CD4-positive, alpha-beta memory T cell (primary cell): Measurements from ENCODE around the gene RNF213. TPM values are rescaled to one million over a fixed set of nuclear protein-coding genes. Genes with fewer than 3 reads are reported as not detected.
A peak's percentile ranks its signal among the peaks of the same experiment; 100 is the strongest.

Experiments used
- CTCF ChIA-PET: fragments of 350-600 bp; sonication (Branson Sonifier 250); formaldehyde crosslinking; loops from one replicate; lab custom pipeline; 2021; ENCODE audit warnings: inconsistent platforms; ENCODE audit not compliant: partially characterized antibody; lab: Charles Lee
- POLR2A ChIA-PET: fragments of 350-600 bp; sonication (Branson Sonifier 250); formaldehyde crosslinking; loops from one replicate; lab custom pipeline; 2021; ENCODE audit not compliant: partially characterized antibody; lab: Charles Lee
- DNase-seq, 5 donors: peaks; one replicate each; pipeline versions ENCODE4 v3.0.0 to v3.0.0-alpha.2; 2020 to 2022; ENCODE audit warnings: mixed read lengths in 1 of 5
- H3K27ac ChIP-seq: one replicate; pipeline ENCODE4 v1.7.0; 2013; ENCODE audit warnings: low read depth, low read length
- H3K27me3 ChIP-seq: 2 replicates; pipeline ENCODE4 v1.7.0; 2013; ENCODE audit warnings: mild to moderate bottlenecking, low read length, moderate library complexity; ENCODE audit not compliant: insufficient read depth
- H3K36me3 ChIP-seq: 2 replicates; pipeline ENCODE4 v1.7.0; 2013; ENCODE audit warnings: mild to moderate bottlenecking, low read length, moderate library complexity; ENCODE audit not compliant: insufficient read depth
- H3K4me1 ChIP-seq: 2 replicates; pipeline ENCODE4 v1.7.0; 2013; ENCODE audit warnings: mild to moderate bottlenecking, low read length, moderate library complexity; ENCODE audit not compliant: insufficient read depth
- H3K4me3 ChIP-seq, 2 donors: one replicate each; pipeline ENCODE4 v1.7.0; 2013; ENCODE audit warnings: low read length in 2 of 2, mild to moderate bottlenecking in 1 of 2
- H3K9me3 ChIP-seq, 2 donors: one replicate each; pipeline ENCODE4 v1.7.0; 2013; ENCODE audit warnings: low read length in 2 of 2, control low read depth in 1 of 2; ENCODE audit not compliant: control insufficient read depth in 1 of 2
- H3K27ac Mint-ChIP-seq, 7 donors: one replicate each; pipeline ENCODE4 v1.8.0; 2020 to 2021; ENCODE audit warnings: mixed read lengths in 7 of 7, mild to moderate bottlenecking in 6 of 7, inconsistent platforms in 3 of 7, moderate library complexity in 3 of 7
- H3K27me3 Mint-ChIP-seq, 2 donors: one replicate each; pipeline ENCODE4 v1.8.0; 2020 to 2021; ENCODE audit warnings: mixed read lengths in 2 of 2
- H3K36me3 Mint-ChIP-seq, 2 donors: one replicate each; pipeline ENCODE4 v1.8.0; 2020 to 2021; ENCODE audit warnings: mixed read lengths in 2 of 2, inconsistent platforms in 1 of 2, mild to moderate bottlenecking in 1 of 2
- H3K4me1 Mint-ChIP-seq, 4 donors: one replicate each; pipeline ENCODE4 v1.8.0; 2020 to 2021; ENCODE audit warnings: mixed read lengths in 4 of 4, mild to moderate bottlenecking in 1 of 4
- H3K4me3 Mint-ChIP-seq, 8 donors: one replicate each; pipeline ENCODE4 v1.8.0; 2020 to 2021; ENCODE audit warnings: mixed read lengths in 8 of 8, mild to moderate bottlenecking in 7 of 8, moderate library complexity in 6 of 8, inconsistent platforms in 3 of 8
- H3K9me3 Mint-ChIP-seq, 8 donors: one replicate each; pipeline ENCODE4 v1.8.0; 2020 to 2021; ENCODE audit warnings: mixed read lengths in 8 of 8, mild to moderate bottlenecking in 5 of 8, inconsistent platforms in 3 of 8, moderate library complexity in 1 of 8
- intact Hi-C: fragments of 100-400 bp; cut with micrococcal nuclease; formaldehyde crosslinking; loops from one replicate; pipeline ENCODE4 v1.15.1; 2023
- polyA plus RNA-seq, 2 donors: library from polyadenylated mRNA; unstranded; fragments of 300-500 nt; fragmentation: Illumina TruSeq; gene quantifications; one replicate each; pipeline ENCODE4 v1.2.3, GENCODE V29; 2021
- total RNA-seq, 2 experiments: library from RNA; stranded (reverse); gene quantifications; one replicate each; pipeline ENCODE4 v1.2.3, GENCODE V29; 2021

RNF213 gene
- total and polyA plus RNA-seq, 4 experiments from 2014 or later, result 11.2 to 399 (median 217) TPM

DNA sequence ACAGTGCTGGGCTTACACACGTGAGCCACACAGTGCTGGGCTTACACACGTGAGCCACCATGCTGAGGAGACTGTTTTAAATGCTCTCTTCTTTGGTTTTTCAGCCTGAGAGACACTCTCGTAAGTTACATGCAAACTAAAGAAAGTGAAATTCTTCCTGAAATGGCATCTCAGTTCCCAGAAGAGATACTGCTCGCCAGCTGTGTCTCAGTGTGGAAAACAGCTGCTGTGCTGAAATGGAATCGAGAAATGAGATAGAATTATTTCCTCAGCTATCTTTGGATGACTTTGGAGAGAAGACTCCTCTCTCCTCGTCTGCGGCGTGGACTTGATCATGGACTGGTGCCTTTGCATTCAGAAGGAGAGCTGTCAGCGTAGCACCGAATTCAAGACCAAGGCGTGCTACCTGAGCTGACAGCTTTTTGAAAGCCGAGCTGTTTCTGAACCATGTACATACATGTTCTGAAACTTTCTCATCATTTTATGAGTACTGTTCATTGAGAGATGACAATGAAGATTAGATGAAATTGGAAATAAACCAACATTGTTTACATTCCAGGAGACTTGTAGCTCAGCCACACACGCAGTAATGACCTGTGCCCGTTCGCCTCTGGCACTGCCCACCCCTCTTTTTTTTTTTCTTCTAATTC lies 132.7 kb downstream of the RNF213 start:
- Mint-ChIP-seq H3K27ac (peak overlapping the region in 1 of 7 donors; percentile 36), H3K4me3 (no peak overlapping the region), H3K9me3 (peaks cover 0 to 3% (median 0%) of the 10 kb centered on the region in 8 donors), H3K4me1 (peaks cover 0 to 6% (median 3%) of the 10 kb centered on the region in 4 donors), H3K27me3 (no peaks in the 10 kb centered on the region), H3K36me3 (peaks cover 46 to 61% of the 10 kb centered on the region in 2 donors)
- ChIA-PET CTCF (no interaction called here), POLR2A (interaction anchor here (1.1 kb wide), 1 partner anchor 61 kb away, joined by 3 read pairs; no protein-coding TSS in a partner anchor)
- no peaks in the 10 kb centered on the region for H3K27me3 ChIP-seq
- peaks cover 63% of the 10 kb centered on the region for H3K36me3 ChIP-seq
- no peak overlapping the region for H3K27ac ChIP-seq
- no peaks in the 10 kb centered on the region for H3K9me3 ChIP-seq
- H3K4me1 ChIP-seq, result no peaks in the 10 kb centered on the region
- DNase-seq, result no peak
- intact Hi-C loops, result no loop called here
- H3K4me3 ChIP-seq, result no peak overlapping the region

DNA sequence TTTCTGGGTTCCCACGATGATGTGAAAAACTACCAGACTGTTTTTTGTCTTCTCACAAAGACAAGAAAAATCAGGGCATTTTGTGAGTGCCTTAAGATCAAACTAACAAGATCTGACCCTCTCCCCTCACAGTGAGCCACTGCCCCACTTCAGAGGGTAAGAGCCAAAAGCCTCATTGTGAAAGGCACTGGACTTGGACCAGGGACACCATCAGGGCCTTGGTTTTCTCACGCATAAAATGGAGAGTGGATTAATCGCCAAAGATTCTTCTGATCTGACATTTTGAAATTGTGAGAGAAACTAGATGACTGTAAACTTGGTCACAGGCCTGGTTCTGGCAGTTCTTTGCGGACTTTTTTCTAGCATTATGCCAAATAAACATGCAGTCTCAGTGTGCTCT lies 133.3 kb downstream of the RNF213 start:
- CTCF ChIA-PET, result no interaction called here
- H3K36me3 ChIP-seq, result peaks cover 57% of the 10 kb centered on the region
- H3K27me3 ChIP-seq, result no peaks in the 10 kb centered on the region
- no peaks in the 10 kb centered on the region for H3K27me3 Mint-ChIP-seq
- peaks cover 0 to 3% (median 0%) of the 10 kb centered on the region in 8 donors for H3K9me3 Mint-ChIP-seq
- no peak overlapping the region for H3K27ac Mint-ChIP-seq
- intact Hi-C loops, result no loop called here
- no peak overlapping the region for H3K4me3 ChIP-seq
- H3K9me3 ChIP-seq, result no peaks in the 10 kb centered on the region
- no peak for DNase-seq
- no peak overlapping the region for H3K4me3 Mint-ChIP-seq
- no peaks in the 10 kb centered on the region for H3K4me1 ChIP-seq
- no peak overlapping the region for H3K27ac ChIP-seq
- POLR2A ChIA-PET, result interaction anchor here (1.1 kb wide), 1 partner anchor 61 kb away, joined by 3 read pairs; no protein-coding TSS in a partner anchor
- H3K4me1 Mint-ChIP-seq, result peaks cover 0 to 6% (median 3%) of the 10 kb centered on the region in 4 donors
- peaks cover 40 to 55% of the 10 kb centered on the region in 2 donors for H3K36me3 Mint-ChIP-seq

DNA sequence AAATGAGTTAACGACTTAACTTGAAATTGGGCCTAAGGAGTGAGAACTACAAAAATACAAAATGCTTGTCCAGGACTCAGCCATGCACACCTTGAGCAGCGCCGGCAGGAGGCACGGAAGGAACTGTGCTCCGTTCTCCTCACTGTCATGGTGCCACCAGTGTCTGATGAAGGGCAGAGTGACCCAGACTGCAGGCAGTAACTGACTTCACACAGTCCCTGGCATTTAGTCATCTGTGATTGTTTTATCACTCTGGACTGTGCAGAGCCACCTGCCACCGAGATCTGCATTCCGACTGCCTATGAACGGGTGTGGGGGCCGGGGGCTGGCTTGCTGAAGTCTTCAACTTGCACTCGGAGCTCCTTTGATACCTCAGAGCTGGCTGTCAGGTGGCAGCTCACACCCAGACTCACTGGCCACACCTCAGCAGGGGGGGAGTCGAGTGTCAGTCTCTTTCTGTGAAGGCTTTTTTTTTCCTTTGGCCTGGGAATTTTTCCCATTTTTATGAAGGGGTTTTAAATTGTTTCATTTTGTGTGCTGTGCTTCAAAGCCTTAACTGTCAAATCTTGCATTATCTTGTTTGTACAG lies 134.1 kb downstream of the RNF213 start:
- peak overlapping the region in 2 of 7 donors; percentile 41 to 72 for H3K27ac Mint-ChIP-seq
- Histone ChIP-seq H3K9me3 (no peaks in the 10 kb centered on the region), H3K36me3 (peaks cover 49% of the 10 kb centered on the region), H3K27ac (no peak overlapping the region), H3K4me1 (no peaks in the 10 kb centered on the region), H3K4me3 (no peak overlapping the region), H3K27me3 (no peaks in the 10 kb centered on the region)
- ChIA-PET POLR2A (no interaction called here), CTCF (no interaction called here)
- no peaks in the 10 kb centered on the region for H3K27me3 Mint-ChIP-seq
- H3K9me3 Mint-ChIP-seq, result peaks cover 0 to 3% (median 0%) of the 10 kb centered on the region in 8 donors
- DNase-seq, result no peak
- H3K4me3 Mint-ChIP-seq, result peak overlapping the region in 1 of 8 donors; percentile 42
- peaks cover 32 to 49% of the 10 kb centered on the region in 2 donors for H3K36me3 Mint-ChIP-seq
- H3K4me1 Mint-ChIP-seq, result peaks cover 0 to 6% (median 3%) of the 10 kb centered on the region in 4 donors
- intact Hi-C loops, result no loop called here

DNA sequence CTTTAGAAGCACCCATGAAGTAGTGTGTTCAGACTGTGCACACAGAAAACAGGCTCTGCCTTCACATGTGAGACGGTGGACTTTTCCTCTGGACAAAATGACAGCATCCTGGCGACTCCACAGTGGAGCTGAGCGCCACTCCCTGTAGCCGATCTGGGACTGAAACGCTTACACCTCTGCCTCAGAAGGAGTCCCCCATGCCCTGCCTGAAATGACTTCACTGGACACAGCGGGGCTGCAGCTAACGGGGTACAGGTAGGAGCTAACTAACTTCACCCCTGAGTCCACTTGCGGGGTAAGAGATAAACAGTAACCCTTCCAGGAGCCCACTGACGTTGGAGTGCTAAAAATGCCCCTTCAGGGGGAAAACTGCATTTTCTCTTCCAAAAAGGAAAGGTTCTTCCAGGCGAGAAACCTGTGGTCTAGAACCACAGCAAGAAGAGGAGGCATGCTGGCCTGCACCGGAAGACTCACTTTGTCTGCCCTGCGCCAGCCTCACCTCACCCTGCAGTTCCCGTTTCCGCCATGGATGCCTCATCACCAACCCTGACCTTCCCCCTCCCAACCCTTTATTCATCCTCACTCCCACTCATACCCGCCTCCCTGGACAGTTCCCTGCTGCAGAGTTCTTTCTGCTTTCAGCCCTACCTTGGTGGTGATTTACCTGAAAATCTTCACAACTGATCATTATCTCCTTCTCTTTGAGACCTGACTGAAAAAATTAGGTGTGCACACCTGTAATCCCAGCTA lies 134.9 kb downstream of the RNF213 start:
- Histone ChIP-seq H3K4me1 (no peaks in the 10 kb centered on the region), H3K36me3 (peaks cover 41% of the 10 kb centered on the region), H3K9me3 (no peaks in the 10 kb centered on the region), H3K27me3 (no peaks in the 10 kb centered on the region), H3K4me3 (no peak overlapping the region), H3K27ac (no peak overlapping the region)
- Mint-ChIP-seq H3K9me3 (peaks cover 0 to 3% (median 0%) of the 10 kb centered on the region in 8 donors), H3K4me3 (no peak overlapping the region), H3K4me1 (peaks cover 0 to 6% (median 3%) of the 10 kb centered on the region in 4 donors), H3K27ac (peak overlapping the region in 4 of 7 donors; percentile 19 to 68 (median 36)), H3K27me3 (no peaks in the 10 kb centered on the region), H3K36me3 (peaks cover 24 to 40% of the 10 kb centered on the region in 2 donors)
- intact Hi-C loops, result no loop called here
- no peak for DNase-seq
- ChIA-PET CTCF (interaction anchor here (0.8 to 1.2 kb wide), 2 partner anchors 28 to 445 kb away, joined by 3 read pairs; no protein-coding TSS in a partner anchor), POLR2A (no interaction called here)

DNA sequence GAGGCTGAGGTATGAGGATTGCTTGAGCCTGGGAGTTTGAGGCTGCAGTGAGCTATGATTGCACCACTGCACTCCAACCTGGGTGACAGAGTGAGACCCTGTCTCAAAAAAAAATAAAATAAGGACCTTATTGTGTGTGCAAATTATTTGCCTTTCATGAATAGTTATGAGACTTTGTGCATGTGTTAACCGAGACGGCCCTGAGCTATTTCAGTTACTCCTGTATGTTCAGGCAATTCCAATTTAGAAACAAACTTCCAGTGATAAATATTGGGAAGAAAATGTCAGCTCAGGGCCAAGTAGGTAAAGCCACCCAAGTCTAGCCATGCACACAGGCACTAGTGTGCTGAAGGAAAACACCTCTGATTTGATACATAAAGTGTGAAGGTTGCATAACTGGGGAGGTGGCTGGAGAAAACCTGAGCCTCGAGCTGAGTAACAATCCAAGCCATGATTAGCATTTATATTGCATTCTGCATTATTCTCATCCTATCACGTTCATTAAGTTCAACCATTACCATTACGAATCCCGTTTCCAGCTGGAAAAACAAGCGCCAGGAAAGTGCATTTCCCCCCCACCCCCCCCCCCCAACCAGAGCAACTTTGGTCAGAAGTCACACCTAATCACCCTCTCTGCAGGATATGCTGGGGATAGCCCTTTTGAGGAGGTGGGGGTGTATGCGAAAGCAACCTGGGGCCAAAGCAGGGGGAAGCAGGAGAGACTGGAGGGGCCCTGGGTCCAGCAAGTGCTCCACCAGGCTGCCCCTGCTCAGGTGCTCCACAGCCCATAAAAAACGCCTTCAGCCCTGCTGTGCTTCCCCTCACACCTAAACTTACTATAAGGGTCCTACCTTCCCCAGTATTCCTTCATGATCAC lies 135.7 kb downstream of the RNF213 start:
- Histone ChIP-seq H3K27me3 (no peaks in the 10 kb centered on the region), H3K36me3 (peaks cover 33% of the 10 kb centered on the region), H3K4me3 (no peak overlapping the region), H3K27ac (no peak overlapping the region), H3K9me3 (no peaks in the 10 kb centered on the region), H3K4me1 (no peaks in the 10 kb centered on the region)
- Mint-ChIP-seq H3K4me3 (no peak overlapping the region), H3K9me3 (peaks cover 0 to 3% (median 0%) of the 10 kb centered on the region in 8 donors), H3K36me3 (peaks cover 19 to 36% of the 10 kb centered on the region in 2 donors), H3K27me3 (no peaks in the 10 kb centered on the region), H3K27ac (peak overlapping the region in 2 of 7 donors; percentile 19 to 83), H3K4me1 (peaks cover 0 to 6% (median 3%) of the 10 kb centered on the region in 4 donors)
- intact Hi-C loops, result no loop called here
- ChIA-PET POLR2A (no interaction called here), CTCF (interaction anchor here (0.8 to 1.2 kb wide), 2 partner anchors 28 to 445 kb away, joined by 3 read pairs; no protein-coding TSS in a partner anchor)
- DNase-seq, result no peak

DNA sequence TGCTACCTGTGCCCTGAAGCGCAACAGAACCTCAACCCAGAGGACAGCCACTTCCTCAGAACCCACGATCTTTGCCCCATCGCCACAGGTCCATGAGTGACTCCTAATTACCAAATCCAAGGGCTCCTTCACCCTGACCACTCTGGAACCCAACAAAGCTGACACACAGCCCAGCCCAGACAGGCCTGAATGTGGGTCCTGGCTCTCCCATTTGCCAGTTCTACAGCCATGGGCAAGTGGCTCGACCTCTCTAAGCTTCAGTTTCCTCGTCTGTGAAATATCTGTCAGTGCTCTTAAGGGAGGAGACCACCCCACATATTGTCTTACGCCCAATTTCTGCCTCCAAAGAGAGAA lies 136.4 kb downstream of the RNF213 start:
- Histone ChIP-seq H3K4me1 (no peaks in the 10 kb centered on the region), H3K36me3 (peaks cover 27% of the 10 kb centered on the region), H3K9me3 (no peaks in the 10 kb centered on the region), H3K27me3 (no peaks in the 10 kb centered on the region), H3K4me3 (no peak overlapping the region), H3K27ac (no peak overlapping the region)
- POLR2A ChIA-PET, result no interaction called here
- DNase-seq, result no peak
- peak overlapping the region in 3 of 7 donors; percentile 5 to 83 (median 68) for H3K27ac Mint-ChIP-seq
- CTCF ChIA-PET, result no interaction called here
- intact Hi-C loops, result no loop called here
- peak overlapping the region in 1 of 8 donors; percentile 22 for H3K4me3 Mint-ChIP-seq
- H3K4me1 Mint-ChIP-seq, result peaks cover 0 to 6% (median 2%) of the 10 kb centered on the region in 4 donors
- no peaks in the 10 kb centered on the region for H3K27me3 Mint-ChIP-seq
- H3K9me3 Mint-ChIP-seq, result peaks cover 0 to 3% (median 0%) of the 10 kb centered on the region in 8 donors
- peaks cover 15 to 31% of the 10 kb centered on the region in 2 donors for H3K36me3 Mint-ChIP-seq
